DND-41 (cell line): ENCODE measurements around the gene KLHL6.

ENCODE experiments used
- ATAC-seq: fragments of 200-7000 bp; cut with Tn5 transposase; 3 replicates; pipeline ENCODE4 v1.9.1; 2021; ENCODE audit warnings: low read depth; ENCODE audit not compliant: insufficient read depth
- DNase-seq: peaks from one replicate; pipeline ENCODE4 v3.0.0-alpha.2; 2020
- H2AFZ ChIP-seq: 2 replicates; pipeline ENCODE4 v1.6.0; 2012; ENCODE audit warnings: low read depth, low read length
- H3K27ac ChIP-seq: 2 replicates; pipeline ENCODE4 v1.5.1; 2012; ENCODE audit warnings: low read length, inconsistent platforms
- H3K27me3 ChIP-seq: fragments of 200-600 bp; sonication (generic); 2 replicates; pipeline ENCODE4 v1.6.0; 2012; ENCODE audit warnings: low read length, mild to moderate bottlenecking, inconsistent platforms; ENCODE audit not compliant: insufficient read depth, poor library complexity
- H3K36me3 ChIP-seq: 2 replicates; pipeline ENCODE4 v1.5.1; 2012; ENCODE audit warnings: low read length, inconsistent platforms; ENCODE audit not compliant: insufficient read depth
- H3K4me1 ChIP-seq: 2 replicates; pipeline ENCODE4 v1.5.1; 2012; ENCODE audit warnings: mild to moderate bottlenecking, low read length; ENCODE audit not compliant: insufficient read depth
- H3K4me2 ChIP-seq: 2 replicates; pipeline ENCODE4 v1.6.0; 2012; ENCODE audit warnings: mild to moderate bottlenecking, moderate library complexity, low read length, inconsistent platforms; ENCODE audit not compliant: insufficient read depth
- H3K4me3 ChIP-seq, 2 experiments: fragments of 200-600 bp in 1 of 2; shearing (Covaris generic) in 1 of 2; 2 replicates each; pipeline ENCODE4 v1.5.1; 2012 to 2016; ENCODE audit warnings: inconsistent platforms in 2 of 2, low read length in 2 of 2, mild to moderate bottlenecking in 2 of 2, low read depth in 1 of 2, moderate library complexity in 1 of 2
- H3K79me2 ChIP-seq: 2 replicates; pipeline ENCODE4 v1.6.0; 2012; ENCODE audit warnings: low read length, inconsistent platforms; ENCODE audit not compliant: insufficient read depth
- H3K9ac ChIP-seq: 2 replicates; pipeline ENCODE4 v1.6.0; 2012; ENCODE audit warnings: low read depth, mild to moderate bottlenecking, inconsistent platforms, low read length, moderate library complexity
- H3K9me3 ChIP-seq: 2 replicates; pipeline ENCODE4 v1.5.1; 2012; ENCODE audit warnings: low read length, moderate library complexity, mild to moderate bottlenecking, inconsistent platforms; ENCODE audit not compliant: insufficient read depth, severe bottlenecking
- H4K20me1 ChIP-seq: 2 replicates; pipeline ENCODE4 v1.6.0; 2012; ENCODE audit warnings: low read length; ENCODE audit not compliant: insufficient read depth
- EZH2 ChIP-seq: IDR thresholded peaks from 3 replicates; pipeline ENCODE4 v1.6.1; 2012; ENCODE audit warnings: borderline replicate concordance, low read depth, mild to moderate bottlenecking, moderate library complexity, low read length, inconsistent platforms; ENCODE audit not compliant: severe bottlenecking
- TF ChIP-seq, protein P1 (sequence below): IDR thresholded peaks from 2 replicates; pipeline ENCODE4 v1.5.1; 2012; ENCODE audit warnings: borderline replicate concordance, low read length, moderate library complexity, mild to moderate bottlenecking; ENCODE audit not compliant: poor library complexity, severe bottlenecking; ENCODE audit errors: extremely low read depth

The KLHL6 gene

DNA sequence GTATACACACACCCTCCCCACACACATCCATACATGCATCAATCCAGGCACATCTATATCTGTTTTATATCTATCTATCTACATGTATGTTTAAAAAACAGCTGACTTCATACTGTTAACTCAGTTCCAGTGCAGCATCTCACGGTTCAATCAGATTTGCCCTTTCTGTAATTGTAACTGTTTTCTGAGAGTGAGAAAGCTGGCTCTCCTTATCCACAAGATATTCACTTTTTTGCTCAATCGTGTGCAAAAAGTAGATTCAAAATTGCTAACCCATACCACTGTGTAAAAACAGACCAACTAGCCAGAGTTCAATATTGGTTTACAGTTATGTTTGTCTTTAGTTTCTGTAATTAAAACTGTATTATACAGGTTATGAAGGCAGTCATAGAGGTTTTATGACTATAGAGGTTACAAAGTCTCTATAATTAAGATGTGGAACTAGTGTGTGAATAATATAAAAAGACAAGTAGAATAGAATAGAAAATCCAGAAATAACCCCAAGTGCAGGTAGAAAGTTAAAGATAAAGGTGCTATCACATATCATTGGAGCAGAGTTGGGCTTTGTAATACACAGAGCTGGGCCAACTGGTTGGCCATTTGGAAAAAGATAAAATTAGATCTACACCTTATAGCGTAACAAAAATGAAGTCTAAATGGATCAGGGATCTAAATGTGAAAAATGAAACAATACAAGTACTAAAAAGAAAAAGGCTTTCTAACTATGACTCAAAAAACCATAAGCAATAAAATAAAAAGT, 107.0 kb downstream of the KLHL6 start:
- Histone ChIP-seq H3K9ac (0 out of 2 replicates have a peak overlapping the region, but pooled peaks have one; percentile 46), H3K79me2 (no peaks in the 10 kb centered on the region), H3K4me2 (peak overlapping the region; percentile 82; the same call in 1 of the 2 replicates), H3K4me1 (peaks cover 14% of the 10 kb centered on the region; the same call in 1 of the 2 replicates), H4K20me1 (no peaks in the 10 kb centered on the region), H3K36me3 (no peaks in the 10 kb centered on the region), H2AFZ (no peak overlapping the region), H3K27ac (no peak overlapping the region), H3K4me3 (peak overlapping the region; percentile 17 to 62; a peak in 1 of 4 replicates), H3K9me3 (peaks cover 7% of the 10 kb centered on the region), H3K27me3 (peaks cover 20% of the 10 kb centered on the region)
- ATAC-seq = no peak
- no peak for DNase-seq
- TF ChIP-seq, protein P1, sequence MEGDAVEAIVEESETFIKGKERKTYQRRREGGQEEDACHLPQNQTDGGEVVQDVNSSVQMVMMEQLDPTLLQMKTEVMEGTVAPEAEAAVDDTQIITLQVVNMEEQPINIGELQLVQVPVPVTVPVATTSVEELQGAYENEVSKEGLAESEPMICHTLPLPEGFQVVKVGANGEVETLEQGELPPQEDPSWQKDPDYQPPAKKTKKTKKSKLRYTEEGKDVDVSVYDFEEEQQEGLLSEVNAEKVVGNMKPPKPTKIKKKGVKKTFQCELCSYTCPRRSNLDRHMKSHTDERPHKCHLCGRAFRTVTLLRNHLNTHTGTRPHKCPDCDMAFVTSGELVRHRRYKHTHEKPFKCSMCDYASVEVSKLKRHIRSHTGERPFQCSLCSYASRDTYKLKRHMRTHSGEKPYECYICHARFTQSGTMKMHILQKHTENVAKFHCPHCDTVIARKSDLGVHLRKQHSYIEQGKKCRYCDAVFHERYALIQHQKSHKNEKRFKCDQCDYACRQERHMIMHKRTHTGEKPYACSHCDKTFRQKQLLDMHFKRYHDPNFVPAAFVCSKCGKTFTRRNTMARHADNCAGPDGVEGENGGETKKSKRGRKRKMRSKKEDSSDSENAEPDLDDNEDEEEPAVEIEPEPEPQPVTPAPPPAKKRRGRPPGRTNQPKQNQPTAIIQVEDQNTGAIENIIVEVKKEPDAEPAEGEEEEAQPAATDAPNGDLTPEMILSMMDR = no peak
- no peak for TF ChIP-seq EZH2

DNA sequence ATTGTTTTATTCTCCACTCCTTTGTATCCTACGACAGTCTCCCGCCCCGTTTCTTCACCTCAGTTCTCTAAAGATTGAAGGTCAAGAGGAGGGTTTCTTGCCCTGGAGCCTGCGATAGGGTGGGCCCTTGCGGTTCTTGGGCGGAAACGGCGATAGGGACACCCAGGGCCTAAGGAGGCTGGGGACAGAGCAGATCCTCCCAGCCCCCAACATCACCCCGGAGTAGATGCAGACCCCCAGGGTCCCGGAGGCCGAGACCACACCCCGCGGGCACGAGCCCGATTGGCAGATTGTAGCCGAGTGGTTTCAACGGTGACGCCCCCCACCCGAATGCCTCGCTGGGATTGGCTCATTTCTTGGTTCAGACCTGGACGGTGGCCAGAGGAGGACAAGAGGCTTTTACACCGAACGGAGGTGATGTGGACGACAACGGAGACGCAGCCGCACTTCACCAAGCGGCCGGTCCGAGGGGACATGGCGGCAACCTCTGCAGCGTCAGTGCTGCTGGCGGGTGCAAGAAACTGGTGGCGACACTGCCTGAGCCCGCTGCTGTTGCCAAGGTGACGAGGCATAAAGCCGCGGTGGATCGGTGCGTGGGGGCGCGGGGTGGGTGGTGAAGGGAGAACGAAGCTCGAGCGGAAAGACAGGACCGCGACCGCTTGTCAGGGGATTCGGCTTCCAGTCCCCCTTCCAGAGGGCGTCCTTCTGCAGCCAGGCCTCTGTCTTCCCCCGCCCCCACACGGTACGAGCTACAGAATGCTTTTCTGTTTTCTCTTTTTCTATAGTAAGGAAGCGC, 108.1 kb downstream of the KLHL6 start:
- H3K27ac ChIP-seq = no peak overlapping the region
- ATAC-seq (peak; percentile 87), DNase-seq (peak; percentile 76)
- H3K9me3 ChIP-seq = peaks cover 18% of the 10 kb centered on the region
- H4K20me1 ChIP-seq = no peaks in the 10 kb centered on the region
- H3K36me3 ChIP-seq = no peaks in the 10 kb centered on the region
- peak overlapping the region; percentile 74 for H2AFZ ChIP-seq
- no peaks in the 10 kb centered on the region for H3K79me2 ChIP-seq
- peak overlapping the region; percentile 17 to 62; a peak in 3 of 4 replicates for H3K4me3 ChIP-seq
- H3K27me3 ChIP-seq = peaks cover 20% of the 10 kb centered on the region
- H3K9ac ChIP-seq = peak overlapping the region; percentile 46
- peak overlapping the region; percentile 82 for H3K4me2 ChIP-seq
- TF ChIP-seq, protein P1 = no peak
- TF ChIP-seq EZH2 = peak; percentile 59
- peaks cover 14% of the 10 kb centered on the region; the same call in 1 of the 2 replicates for H3K4me1 ChIP-seq

DNA sequence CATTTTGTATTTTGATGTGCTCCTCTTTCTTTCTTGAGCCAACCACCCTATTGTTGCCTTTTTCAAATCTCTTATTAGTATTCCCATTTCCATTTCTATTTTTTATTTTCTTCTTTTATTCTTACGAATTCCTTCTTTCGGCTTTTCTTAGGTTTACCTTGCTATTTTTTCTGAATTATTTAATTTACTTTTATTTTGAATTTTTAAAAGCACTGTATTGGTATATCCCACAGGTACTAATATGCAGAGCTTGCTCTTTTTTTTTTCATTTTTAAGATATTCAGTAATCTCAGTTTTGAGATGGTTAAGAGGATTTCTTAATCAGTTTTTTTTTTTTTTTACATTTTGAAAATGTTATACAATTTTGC, 108.7 kb downstream of the KLHL6 start:
- TF ChIP-seq EZH2 = no peak
- TF ChIP-seq, protein P1 = no peak
- no peak for ATAC-seq
- Histone ChIP-seq H3K27ac (no peak overlapping the region), H4K20me1 (no peaks in the 10 kb centered on the region), H3K4me2 (peak overlapping the region; percentile 82; the same call in 1 of the 2 replicates), H3K9ac (no peak overlapping the region), H3K27me3 (peaks cover 20% of the 10 kb centered on the region), H3K9me3 (peaks cover 18% of the 10 kb centered on the region), H3K4me1 (peaks cover 14% of the 10 kb centered on the region; the same call in 1 of the 2 replicates), H3K36me3 (no peaks in the 10 kb centered on the region), H3K79me2 (no peaks in the 10 kb centered on the region), H3K4me3 (peak overlapping the region in 1 of 2 experiments; percentile 62; a peak in 1 of 4 replicates), H2AFZ (no peak overlapping the region)
- no peak for DNase-seq
